ENCODE results near the gene MID1IP1. TPM values are rescaled to one million over a fixed set of nuclear protein-coding genes. Genes with fewer than 3 reads are reported as not detected.

The MID1IP1 gene
- total and polyA plus RNA-seq, 4 donors, result 6.8 to 92.0 (median 37.0) TPM

- Histone ChIP-seq H3K4me3 (ENCODE audit: low read depth in 1 of 3, low read length in 3 of 3) (no peak overlapping the region), H3K4me1 (ENCODE audit: control insufficient read depth in 4 of 4, insufficient read depth in 4 of 4, low read length in 3 of 4) (peaks cover 0 to 7% (median 3%) of the 10 kb centered on the region in 4 donors), H3K27me3 (ENCODE audit: control insufficient read depth in 4 of 4, insufficient read depth in 4 of 4, low read length in 3 of 4) (peaks cover 0 to 2% (median 0%) of the 10 kb centered on the region in 4 donors), H3K27ac (ENCODE audit: low read depth in 1 of 2, low read length in 2 of 2) (no peak overlapping the region), H3K9me3 (ENCODE audit: control insufficient read depth in 4 of 4, low read length in 3 of 4) (no peaks in the 10 kb centered on the region), H3K36me3 (ENCODE audit: control insufficient read depth in 4 of 4, insufficient read depth in 3 of 4, low read depth in 1 of 4, low read length in 3 of 4) (no peaks in the 10 kb centered on the region), H3K9ac (ENCODE audit: low read depth in 1 of 2, low read length in 2 of 2) (no peak overlapping the region)
- 43% methylated on average over 3 of the region's 3 CpGs for WGBS
- DNase-seq (ENCODE audit: low spot score), result no peak
- no peak for TF ChIP-seq RAD21 (IDR thresholded peaks at IDR 0.05)
- TF ChIP-seq, protein P1, sequence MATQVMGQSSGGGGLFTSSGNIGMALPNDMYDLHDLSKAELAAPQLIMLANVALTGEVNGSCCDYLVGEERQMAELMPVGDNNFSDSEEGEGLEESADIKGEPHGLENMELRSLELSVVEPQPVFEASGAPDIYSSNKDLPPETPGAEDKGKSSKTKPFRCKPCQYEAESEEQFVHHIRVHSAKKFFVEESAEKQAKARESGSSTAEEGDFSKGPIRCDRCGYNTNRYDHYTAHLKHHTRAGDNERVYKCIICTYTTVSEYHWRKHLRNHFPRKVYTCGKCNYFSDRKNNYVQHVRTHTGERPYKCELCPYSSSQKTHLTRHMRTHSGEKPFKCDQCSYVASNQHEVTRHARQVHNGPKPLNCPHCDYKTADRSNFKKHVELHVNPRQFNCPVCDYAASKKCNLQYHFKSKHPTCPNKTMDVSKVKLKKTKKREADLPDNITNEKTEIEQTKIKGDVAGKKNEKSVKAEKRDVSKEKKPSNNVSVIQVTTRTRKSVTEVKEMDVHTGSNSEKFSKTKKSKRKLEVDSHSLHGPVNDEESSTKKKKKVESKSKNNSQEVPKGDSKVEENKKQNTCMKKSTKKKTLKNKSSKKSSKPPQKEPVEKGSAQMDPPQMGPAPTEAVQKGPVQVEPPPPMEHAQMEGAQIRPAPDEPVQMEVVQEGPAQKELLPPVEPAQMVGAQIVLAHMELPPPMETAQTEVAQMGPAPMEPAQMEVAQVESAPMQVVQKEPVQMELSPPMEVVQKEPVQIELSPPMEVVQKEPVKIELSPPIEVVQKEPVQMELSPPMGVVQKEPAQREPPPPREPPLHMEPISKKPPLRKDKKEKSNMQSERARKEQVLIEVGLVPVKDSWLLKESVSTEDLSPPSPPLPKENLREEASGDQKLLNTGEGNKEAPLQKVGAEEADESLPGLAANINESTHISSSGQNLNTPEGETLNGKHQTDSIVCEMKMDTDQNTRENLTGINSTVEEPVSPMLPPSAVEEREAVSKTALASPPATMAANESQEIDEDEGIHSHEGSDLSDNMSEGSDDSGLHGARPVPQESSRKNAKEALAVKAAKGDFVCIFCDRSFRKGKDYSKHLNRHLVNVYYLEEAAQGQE (IDR thresholded peaks at IDR 0.05), result no peak
- TF ChIP-seq GABPA (IDR thresholded peaks at IDR 0.05 in 1 of 2, conservative IDR thresholded peaks at IDR 0.05 in 1 of 2), result no peak
- TF ChIP-seq SP1 (IDR thresholded peaks at IDR 0.05), result no peak
- TF ChIP-seq FOXA2 (IDR thresholded peaks at IDR 0.05), result no peak
- no peak for TF ChIP-seq EGR1 (IDR thresholded peaks at IDR 0.05; ENCODE audit: low read depth in 2 of 2)
- no peak for TF ChIP-seq ATF3 (IDR thresholded peaks at IDR 0.05)
- no peak for TF ChIP-seq NR2F2 (IDR thresholded peaks at IDR 0.05)
- no peak for TF ChIP-seq ZBTB33 (IDR thresholded peaks at IDR 0.05)
- no peak for TF ChIP-seq JUND (IDR thresholded peaks at IDR 0.05)
- TF ChIP-seq FOXA1 (IDR thresholded peaks at IDR 0.05), result no peak
- TF ChIP-seq HNF4A (conservative IDR thresholded peaks at IDR 0.05), result no peak
These were observed 38.0 kb downstream of the MID1IP1 start for GRCh38 chrX:38839277-38839676.

DNA sequence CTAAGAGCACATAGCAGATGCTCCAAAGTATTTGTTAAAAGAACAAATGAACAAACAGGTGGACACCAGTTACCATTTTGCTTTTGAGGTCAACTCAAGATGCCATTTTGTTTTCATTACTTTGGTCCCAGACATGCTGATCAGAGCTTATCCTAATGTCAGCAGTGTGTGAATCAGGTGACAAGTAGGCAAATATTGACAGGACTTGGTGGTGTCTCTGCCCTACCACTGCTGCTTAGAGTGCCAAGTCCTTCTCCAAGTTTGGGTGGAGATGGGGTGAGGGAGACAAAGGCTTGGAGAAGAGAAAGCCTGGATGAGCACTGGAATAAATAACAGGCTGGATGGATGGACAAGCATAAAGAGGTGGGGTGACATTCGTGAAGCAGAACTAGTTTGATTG lies 38.7 kb downstream of the MID1IP1 start:
- H3K27me3 ChIP-seq (ENCODE audit: control insufficient read depth in 4 of 4, insufficient read depth in 4 of 4, low read length in 3 of 4), result peaks cover 0 to 2% (median 0%) of the 10 kb centered on the region in 4 donors
- 28% methylated on average over 1 of the region's 1 CpG for WGBS
- TF ChIP-seq FOXA2 (IDR thresholded peaks at IDR 0.05), result no peak
- no peak for TF ChIP-seq GABPA (IDR thresholded peaks at IDR 0.05 in 1 of 2, conservative IDR thresholded peaks at IDR 0.05 in 1 of 2)
- TF ChIP-seq TAF1 (conservative IDR thresholded peaks at IDR 0.05), result no peak
- no peak for TF ChIP-seq JUND (IDR thresholded peaks at IDR 0.05)
- no peak for TF ChIP-seq RAD21 (IDR thresholded peaks at IDR 0.05)
- TF ChIP-seq, protein P2, sequence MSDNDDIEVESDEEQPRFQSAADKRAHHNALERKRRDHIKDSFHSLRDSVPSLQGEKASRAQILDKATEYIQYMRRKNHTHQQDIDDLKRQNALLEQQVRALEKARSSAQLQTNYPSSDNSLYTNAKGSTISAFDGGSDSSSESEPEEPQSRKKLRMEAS (IDR thresholded peaks at IDR 0.05), result no peak
- TF ChIP-seq HNF4A (conservative IDR thresholded peaks at IDR 0.05), result no peak
- TF ChIP-seq, protein P1 (IDR thresholded peaks at IDR 0.05), result no peak
- no peak for TF ChIP-seq FOXA1 (IDR thresholded peaks at IDR 0.05)
- no peak for TF ChIP-seq YY1 (IDR thresholded peaks at IDR 0.05)
- no peak for TF ChIP-seq ATF3 (IDR thresholded peaks at IDR 0.05)
- TF ChIP-seq ZBTB33 (IDR thresholded peaks at IDR 0.05), result no peak
- TF ChIP-seq NR2F2 (IDR thresholded peaks at IDR 0.05), result no peak
- TF ChIP-seq SP1 (IDR thresholded peaks at IDR 0.05), result no peak
- no peak for TF ChIP-seq EGR1 (IDR thresholded peaks at IDR 0.05; ENCODE audit: low read depth in 2 of 2)
- no peak for TF ChIP-seq RXRA (IDR thresholded peaks at IDR 0.05)
- TF ChIP-seq CTCF (IDR thresholded peaks at IDR 0.05; ENCODE audit: low read depth, low read length, missing input control), result no peak

More for the DNA sequence above, 38.7 kb downstream of the MID1IP1 start:
- no peak for DNase-seq (ENCODE audit: low spot score)
- peaks cover 0 to 7% (median 3%) of the 10 kb centered on the region in 4 donors for H3K4me1 ChIP-seq (ENCODE audit: control insufficient read depth in 4 of 4, insufficient read depth in 4 of 4, low read length in 3 of 4)
- H3K9ac ChIP-seq (ENCODE audit: low read depth in 1 of 2, low read length in 2 of 2), result no peak overlapping the region
- H3K9me3 ChIP-seq (ENCODE audit: control insufficient read depth in 4 of 4, low read length in 3 of 4), result no peaks in the 10 kb centered on the region
- no peak overlapping the region for H3K4me3 ChIP-seq (ENCODE audit: low read depth in 1 of 3, low read length in 3 of 3)
- no peak overlapping the region for H3K27ac ChIP-seq (ENCODE audit: low read depth in 1 of 2, low read length in 2 of 2)
- no peaks in the 10 kb centered on the region for H3K36me3 ChIP-seq (ENCODE audit: control insufficient read depth in 4 of 4, insufficient read depth in 3 of 4, low read depth in 1 of 4, low read length in 3 of 4)
